Kidney (tissue), 14 donors: ENCODE measurements around the gene WWOX. TPM values are rescaled to one million over a fixed set of nuclear protein-coding genes. Genes with fewer than 3 reads are reported as not detected.

Experiments used
- DNase-seq, 5 donors: peaks; one replicate each; pipeline ENCODE4 v3.0.0-alpha.2; 2013 to 2020
- FAIRE-seq: peaks from 2 replicates; lab custom pipeline; 2012; peaks lifted over from hg19 to GRCh38; lab: Jason Lieb, UNC
- H3K27ac ChIP-seq, 2 donors: one replicate each; pipeline ENCODE4 v1.7.0; 2013; ENCODE audit warnings: low read depth in 2 of 2, low read length in 2 of 2, inconsistent platforms in 1 of 2
- H3K27me3 ChIP-seq: one replicate; pipeline ENCODE4 v1.7.1; 2013; ENCODE audit warnings: low read length, inconsistent platforms; ENCODE audit not compliant: control insufficient read depth, insufficient read depth
- H3K36me3 ChIP-seq, 3 donors: one replicate each; pipeline versions ENCODE4 v1.7.0 to v1.7.1; 2013; ENCODE audit warnings: low read length in 3 of 3, control low read depth in 1 of 3, inconsistent platforms in 1 of 3; ENCODE audit not compliant: insufficient read depth in 3 of 3, control insufficient read depth in 2 of 3
- H3K4me1 ChIP-seq, 3 donors: one replicate each; pipeline versions ENCODE4 v1.7.0 to v1.7.1; 2013; ENCODE audit warnings: low read length in 3 of 3, inconsistent platforms in 1 of 3, low read depth in 1 of 3; ENCODE audit not compliant: control insufficient read depth in 2 of 3, insufficient read depth in 2 of 3
- H3K4me3 ChIP-seq, 3 donors: one replicate each; pipeline versions ENCODE4 v1.7.0 to v1.8.1; 2013; ENCODE audit warnings: low read length in 3 of 3, control low read depth in 1 of 3, inconsistent platforms in 1 of 3
- H3K9ac ChIP-seq, 3 donors: one replicate each; pipeline versions ENCODE4 v1.7.0 to v1.7.1; 2013; ENCODE audit warnings: low read length in 3 of 3, control low read depth in 1 of 3, inconsistent platforms in 1 of 3
- H3K9me3 ChIP-seq, 3 donors: one replicate each; pipeline versions ENCODE4 v1.7.0 to v1.7.1; 2013; ENCODE audit warnings: low read length in 3 of 3, control low read depth in 1 of 3, inconsistent platforms in 1 of 3; ENCODE audit not compliant: control insufficient read depth in 2 of 3, insufficient read depth in 1 of 3
- intact Hi-C: fragments of 100-400 bp; cut with DNase I; formaldehyde crosslinking; loops from one replicate; pipeline ENCODE4 v1.11.1; 2022
- polyA plus RNA-seq: library from polyadenylated mRNA; stranded (reverse); fragments of 350-450 nt; fragmentation: Illumina TruSeq; extraction: RNeasy Lipid Tissue Mini Kit (QIAGEN cat#74804); gene quantifications from one replicate; pipeline ENCODE4 v1.2.3, GENCODE V29; 2014; ENCODE audit warnings: low read depth, low replicate concordance; ENCODE audit not compliant: insufficient read depth
- total RNA-seq: library from RNA; stranded (reverse); fragmentation: NEBNext Ultra II Directional; extraction: Animal tissue kit (Norgen Biotek cat#: 25700); gene quantifications from one replicate; pipeline ENCODE4 v1.2.1, GENCODE V29; 2021
- TF ChIP-seq, protein P1 (sequence below): IDR thresholded peaks from 3 replicates; pipeline ENCODE4 v1.5.1; 2012; ENCODE audit warnings: mild to moderate bottlenecking, moderate library complexity, borderline replicate concordance; ENCODE audit not compliant: insufficient read depth; ENCODE audit errors: extremely low read depth
- donor health status: control.
- donor health status: control.
- donor health status: control.
- donor health status: control.
- donor health status: control.
- donor health status: DM: yes; HTN: yes; CAD: no.
- donor health status: Normal renal cell carcinoma (clear cell type).

Gene WWOX
- total and polyA plus RNA-seq, 2 donors from 2014 or later, result 22.5 to 30.3 TPM

DNA sequence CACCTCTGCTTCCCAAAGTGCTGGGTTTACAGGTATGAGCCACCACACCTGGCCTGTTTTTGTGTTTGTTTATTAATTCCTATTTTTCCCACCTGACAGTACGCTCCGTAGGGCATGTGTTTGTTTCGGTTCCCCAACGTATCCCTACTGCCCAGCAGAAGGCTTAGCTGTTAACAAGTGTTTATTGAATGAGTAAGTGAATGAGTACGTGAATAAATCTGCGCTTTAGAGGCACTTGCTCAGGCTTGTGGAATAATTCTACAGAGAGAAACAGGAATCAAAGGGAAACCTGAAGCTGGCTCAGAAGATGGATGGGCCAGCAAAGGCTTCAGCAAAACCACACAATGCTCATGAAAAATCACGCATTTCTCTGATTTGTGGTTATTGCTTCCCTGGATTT is 853.2 kb downstream of the WWOX start:
- no peak overlapping the region for H3K27ac ChIP-seq
- FAIRE-seq (no peak), DNase-seq (no peak)
- no peaks in the 10 kb centered on the region for H3K36me3 ChIP-seq
- no peaks in the 10 kb centered on the region for H3K27me3 ChIP-seq
- H3K4me3 ChIP-seq, result no peak overlapping the region
- TF ChIP-seq, protein P1, sequence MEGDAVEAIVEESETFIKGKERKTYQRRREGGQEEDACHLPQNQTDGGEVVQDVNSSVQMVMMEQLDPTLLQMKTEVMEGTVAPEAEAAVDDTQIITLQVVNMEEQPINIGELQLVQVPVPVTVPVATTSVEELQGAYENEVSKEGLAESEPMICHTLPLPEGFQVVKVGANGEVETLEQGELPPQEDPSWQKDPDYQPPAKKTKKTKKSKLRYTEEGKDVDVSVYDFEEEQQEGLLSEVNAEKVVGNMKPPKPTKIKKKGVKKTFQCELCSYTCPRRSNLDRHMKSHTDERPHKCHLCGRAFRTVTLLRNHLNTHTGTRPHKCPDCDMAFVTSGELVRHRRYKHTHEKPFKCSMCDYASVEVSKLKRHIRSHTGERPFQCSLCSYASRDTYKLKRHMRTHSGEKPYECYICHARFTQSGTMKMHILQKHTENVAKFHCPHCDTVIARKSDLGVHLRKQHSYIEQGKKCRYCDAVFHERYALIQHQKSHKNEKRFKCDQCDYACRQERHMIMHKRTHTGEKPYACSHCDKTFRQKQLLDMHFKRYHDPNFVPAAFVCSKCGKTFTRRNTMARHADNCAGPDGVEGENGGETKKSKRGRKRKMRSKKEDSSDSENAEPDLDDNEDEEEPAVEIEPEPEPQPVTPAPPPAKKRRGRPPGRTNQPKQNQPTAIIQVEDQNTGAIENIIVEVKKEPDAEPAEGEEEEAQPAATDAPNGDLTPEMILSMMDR, result no peak
- no peak overlapping the region for H3K9ac ChIP-seq
- intact Hi-C loops, result no loop called here
- no peaks in the 10 kb centered on the region for H3K4me1 ChIP-seq
- H3K9me3 ChIP-seq, result no peaks in the 10 kb centered on the region

DNA sequence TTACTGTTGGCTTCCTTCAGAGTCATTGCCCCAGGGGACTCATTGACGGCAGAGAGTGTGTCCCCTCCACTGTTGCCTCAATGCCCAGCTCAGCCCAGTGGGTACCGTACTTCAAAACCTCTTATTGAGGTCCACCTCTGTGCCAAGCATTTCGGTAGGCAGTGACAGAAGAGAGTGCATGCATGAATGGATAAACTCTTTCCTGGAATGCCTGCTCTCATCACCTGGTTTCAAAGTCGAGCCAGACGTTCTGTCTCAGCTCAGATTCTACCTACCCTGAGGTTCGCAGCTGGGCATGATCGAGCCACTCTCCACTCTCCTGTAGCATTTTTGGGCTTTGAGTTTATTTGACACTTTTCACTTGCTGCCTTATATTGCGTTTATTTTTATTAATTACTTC is 854.1 kb downstream of the WWOX start:
- H3K36me3 ChIP-seq, result no peaks in the 10 kb centered on the region
- TF ChIP-seq, protein P1, result no peak
- H3K27ac ChIP-seq, result no peak overlapping the region
- H3K9me3 ChIP-seq, result no peaks in the 10 kb centered on the region
- intact Hi-C loops, result no loop called here
- no peak for FAIRE-seq
- H3K4me1 ChIP-seq, result no peaks in the 10 kb centered on the region
- no peak overlapping the region for H3K9ac ChIP-seq
- no peaks in the 10 kb centered on the region for H3K27me3 ChIP-seq
- H3K4me3 ChIP-seq, result no peak overlapping the region
- DNase-seq, result no peak

DNA sequence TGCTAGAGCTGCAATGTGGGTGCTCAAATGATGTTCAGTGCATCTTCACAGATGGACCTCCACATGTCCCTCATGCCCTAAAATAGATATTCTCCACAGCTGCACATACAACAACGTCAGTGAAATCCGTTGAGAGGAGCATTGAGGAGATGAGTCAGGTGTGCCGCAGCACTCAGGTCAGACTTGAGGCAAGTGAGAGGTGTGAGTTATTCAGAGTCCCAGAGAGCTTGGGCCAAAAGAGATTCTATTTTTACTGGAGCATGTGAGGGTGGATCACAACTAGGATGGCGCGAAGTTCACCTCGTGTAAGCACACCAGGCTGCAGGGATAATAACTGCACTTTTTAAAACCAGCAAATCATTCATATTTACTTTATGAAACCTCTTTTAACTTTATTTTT is 855.8 kb downstream of the WWOX start:
- DNase-seq, result no peak

More for the DNA sequence above, 855.8 kb downstream of the WWOX start:
- Histone ChIP-seq H3K27me3 (no peaks in the 10 kb centered on the region), H3K36me3 (no peaks in the 10 kb centered on the region), H3K4me1 (no peaks in the 10 kb centered on the region), H3K27ac (no peak overlapping the region), H3K4me3 (no peak overlapping the region), H3K9ac (no peak overlapping the region), H3K9me3 (no peaks in the 10 kb centered on the region)
- intact Hi-C loops, result no loop called here
- TF ChIP-seq, protein P1, result no peak
- FAIRE-seq, result no peak
